Body of pancreas (tissue), 4 donors: ENCODE results near the gene DNAH6.

Source experiments
- CTCF ChIP-seq, 7 experiments: fragments of 450-650 bp in 4 of 7; fragments of 200-600 bp in 3 of 7; sonication (generic) in 3 of 7; IDR thresholded peaks; one replicate each; pipeline ENCODE4 v1.5.1; 2016 to 2019; ENCODE audit warnings: antibody characterized with exemption in 7 of 7
- POLR2A ChIP-seq, 3 donors: fragments of 450-650 bp; IDR thresholded peaks; one replicate each; pipeline ENCODE4 v1.6.1; 2016; ENCODE audit warnings: antibody characterized with exemption in 3 of 3, mild to moderate bottlenecking in 2 of 3

- TF ChIP-seq CTCF (IDR thresholded peaks at IDR 0.05) (no peak), POLR2A (IDR thresholded peaks at IDR 0.05) (no peak)
Measured at GRCh38 chr2:84690225-84690624, 173.9 kb downstream of the DNAH6 start.
